ENCODE measurements around the gene SARS2. TPM values are rescaled to one million over a fixed set of nuclear protein-coding genes. Genes with fewer than 3 reads are reported as not detected.

Gene SARS2
- total and polyA plus RNA-seq, 4 donors, result 15.9 to 19.2 (median 17.1) TPM

GRCh38 chr19:38975861-38976271 lies 45.3 kb upstream of the SARS2 start:
- Histone ChIP-seq H3K9ac (ENCODE audit: low read depth in 1 of 2, low read length in 2 of 2) (peak overlapping the region; percentile 47 to 76), H3K36me3 (ENCODE audit: control insufficient read depth in 4 of 4, insufficient read depth in 3 of 4, low read depth in 1 of 4, low read length in 3 of 4) (no peaks in the 10 kb centered on the region), H3K27me3 (ENCODE audit: control insufficient read depth in 4 of 4, insufficient read depth in 4 of 4, low read length in 3 of 4) (no peaks in the 10 kb centered on the region), H3K4me1 (ENCODE audit: control insufficient read depth in 4 of 4, insufficient read depth in 4 of 4, low read length in 3 of 4) (peaks cover 7 to 39% (median 22%) of the 10 kb centered on the region in 4 donors), H3K9me3 (ENCODE audit: control insufficient read depth in 4 of 4, low read length in 3 of 4) (peaks cover 0 to 3% (median 0%) of the 10 kb centered on the region in 4 donors), H3K4me3 (ENCODE audit: low read depth in 1 of 3, low read length in 3 of 3) (peak overlapping the region; percentile 11 to 72 (median 35)), H3K27ac (ENCODE audit: low read depth in 1 of 2, low read length in 2 of 2) (peak overlapping the region; percentile 88 to 91)
- TF ChIP-seq ZBTB33 (IDR thresholded peaks at IDR 0.05) (no peak), RXRA (IDR thresholded peaks at IDR 0.05) (no peak), EGR1 (IDR thresholded peaks at IDR 0.05; ENCODE audit: low read depth in 2 of 2) (no peak), FOXA1 (IDR thresholded peaks at IDR 0.05) (no peak), REST (IDR thresholded peaks at IDR 0.05) (no peak), CTCF (IDR thresholded peaks at IDR 0.05; ENCODE audit: low read depth, low read length, missing input control) (no peak), NR2F2 (IDR thresholded peaks at IDR 0.05) (no peak), GABPA (IDR thresholded peaks at IDR 0.05 in 1 of 2, conservative IDR thresholded peaks at IDR 0.05 in 1 of 2) (no peak), MAX (IDR thresholded peaks at IDR 0.05) (no peak), ATF3 (IDR thresholded peaks at IDR 0.05) (no peak), YY1 (IDR thresholded peaks at IDR 0.05) (no peak)
- DNase-seq (ENCODE audit: low spot score), result no peak
- 4% methylated on average over 22 of the region's 22 CpGs for WGBS

- DNase-seq (ENCODE audit: low spot score), result peak; percentile 53
- WGBS, result 3% methylated on average over 63 of the region's 63 CpGs
- Histone ChIP-seq H3K36me3 (ENCODE audit: control insufficient read depth in 4 of 4, insufficient read depth in 3 of 4, low read depth in 1 of 4, low read length in 3 of 4) (no peaks in the 10 kb centered on the region), H3K9ac (ENCODE audit: low read depth in 1 of 2, low read length in 2 of 2) (peak within 1 kb of the TSS; percentile 76 to 84), H3K4me1 (ENCODE audit: control insufficient read depth in 4 of 4, insufficient read depth in 4 of 4, low read length in 3 of 4) (peaks cover 7 to 34% (median 21%) of the 10 kb centered on the region in 4 donors), H3K9me3 (ENCODE audit: control insufficient read depth in 4 of 4, low read length in 3 of 4) (no peaks in the 10 kb centered on the region), H3K4me3 (ENCODE audit: low read depth in 1 of 3, low read length in 3 of 3) (peak within 1 kb of the TSS; percentile 62 to 91 (median 72)), H3K27ac (ENCODE audit: low read depth in 1 of 2, low read length in 2 of 2) (peak within 1 kb of the TSS; percentile 88 to 91), H3K27me3 (ENCODE audit: control insufficient read depth in 4 of 4, insufficient read depth in 4 of 4, low read length in 3 of 4) (no peaks in the 10 kb centered on the region)
- TF ChIP-seq MAX (IDR thresholded peaks at IDR 0.05) (peak; percentile 74), ATF3 (IDR thresholded peaks at IDR 0.05) (no peak), SP1 (IDR thresholded peaks at IDR 0.05) (no peak)
Measured at GRCh38 chr19:38975214-38975860, 44.8 kb upstream of the SARS2 start, which contains the start of gene FBXO17. TSS of gene FBXO17 (minus strand) at chr19:38975742. CDS start at chr19:38950319, 25,423 bp downstream.
